ENCODE results near the gene PCP4. TPM values are rescaled to one million over a fixed set of nuclear protein-coding genes. Genes with fewer than 3 reads are reported as not detected.

Gene PCP4
- total RNA-seq, 1 donor from 2014 or later: 1.0 TPM

- H3K4me3 ChIP-seq: no peak overlapping the region
- TF ChIP-seq, protein P1, sequence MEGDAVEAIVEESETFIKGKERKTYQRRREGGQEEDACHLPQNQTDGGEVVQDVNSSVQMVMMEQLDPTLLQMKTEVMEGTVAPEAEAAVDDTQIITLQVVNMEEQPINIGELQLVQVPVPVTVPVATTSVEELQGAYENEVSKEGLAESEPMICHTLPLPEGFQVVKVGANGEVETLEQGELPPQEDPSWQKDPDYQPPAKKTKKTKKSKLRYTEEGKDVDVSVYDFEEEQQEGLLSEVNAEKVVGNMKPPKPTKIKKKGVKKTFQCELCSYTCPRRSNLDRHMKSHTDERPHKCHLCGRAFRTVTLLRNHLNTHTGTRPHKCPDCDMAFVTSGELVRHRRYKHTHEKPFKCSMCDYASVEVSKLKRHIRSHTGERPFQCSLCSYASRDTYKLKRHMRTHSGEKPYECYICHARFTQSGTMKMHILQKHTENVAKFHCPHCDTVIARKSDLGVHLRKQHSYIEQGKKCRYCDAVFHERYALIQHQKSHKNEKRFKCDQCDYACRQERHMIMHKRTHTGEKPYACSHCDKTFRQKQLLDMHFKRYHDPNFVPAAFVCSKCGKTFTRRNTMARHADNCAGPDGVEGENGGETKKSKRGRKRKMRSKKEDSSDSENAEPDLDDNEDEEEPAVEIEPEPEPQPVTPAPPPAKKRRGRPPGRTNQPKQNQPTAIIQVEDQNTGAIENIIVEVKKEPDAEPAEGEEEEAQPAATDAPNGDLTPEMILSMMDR (IDR thresholded peaks at IDR 0.05): no peak
- H3K9me3 ChIP-seq: no peaks in the 10 kb centered on the region
- no peaks in the 10 kb centered on the region for H3K4me1 ChIP-seq
- no peak for ATAC-seq
- H3K36me3 ChIP-seq: no peaks in the 10 kb centered on the region
- H3K27ac ChIP-seq: no peak overlapping the region
- H3K27me3 ChIP-seq: no peaks in the 10 kb centered on the region
- intact Hi-C loops (cut with DNase I): no loop called here
- DNase-seq: no peak
Measured at GRCh38 chr21:39952265-39952664, 85.0 kb downstream of the PCP4 start.

DNA sequence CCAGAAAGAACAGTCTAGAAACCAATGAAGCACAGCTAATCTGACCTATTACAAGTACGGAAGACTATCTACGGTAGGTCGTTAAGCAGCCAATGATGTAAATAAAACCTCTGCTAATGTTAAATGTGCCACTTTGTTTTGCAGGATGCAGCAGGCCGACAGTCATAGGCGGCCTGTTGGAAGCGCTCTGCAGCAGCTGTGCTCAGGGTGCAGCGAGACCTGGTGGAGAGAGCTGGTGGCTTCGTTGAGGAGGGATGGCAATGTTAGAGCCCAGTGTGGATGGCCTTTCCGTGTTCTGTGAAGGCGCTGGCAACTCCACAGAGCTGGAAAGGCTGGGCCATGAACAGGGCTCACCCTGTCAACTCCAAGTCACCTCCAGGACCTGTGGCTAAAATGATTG lies 87.3 kb downstream of the PCP4 start:
- no peak for ATAC-seq

GRCh38 chr21:39955326-39955725 lies 88.1 kb downstream of the PCP4 start:
- TF ChIP-seq, protein P1 (IDR thresholded peaks at IDR 0.05): no peak

More for the DNA sequence above, 87.3 kb downstream of the PCP4 start:
- Histone ChIP-seq H3K4me3 (no peak overlapping the region), H3K27me3 (no peaks in the 10 kb centered on the region), H3K9me3 (no peaks in the 10 kb centered on the region), H3K4me1 (no peaks in the 10 kb centered on the region), H3K27ac (no peak overlapping the region), H3K36me3 (no peaks in the 10 kb centered on the region)
- TF ChIP-seq, protein P1 (IDR thresholded peaks at IDR 0.05): no peak
- intact Hi-C loops (cut with DNase I): no loop called here
- no peak for DNase-seq

DNA sequence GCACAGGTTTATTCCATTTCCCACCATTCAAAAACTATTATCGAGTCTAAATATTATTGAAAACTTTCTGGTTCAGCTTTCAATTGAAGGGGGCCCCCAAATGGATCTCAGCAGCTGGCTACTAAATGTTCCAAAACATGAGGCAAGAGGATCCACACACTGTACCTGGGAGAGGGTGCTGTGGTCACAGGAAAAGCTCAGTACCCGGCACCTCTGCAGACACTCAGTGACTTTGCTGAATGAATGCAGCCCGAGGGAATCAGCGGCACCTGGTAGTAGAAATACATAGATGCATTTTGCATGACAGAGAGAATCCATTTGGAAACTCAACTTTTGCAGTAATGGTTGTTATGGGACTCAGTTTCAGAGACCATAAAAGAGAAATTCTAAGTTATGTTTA lies 89.3 kb downstream of the PCP4 start:
- Histone ChIP-seq H3K4me1 (no peaks in the 10 kb centered on the region), H3K27me3 (no peaks in the 10 kb centered on the region), H3K36me3 (no peaks in the 10 kb centered on the region), H3K27ac (no peak overlapping the region), H3K9me3 (no peaks in the 10 kb centered on the region), H3K4me3 (no peak overlapping the region)
- DNase-seq (no peak), ATAC-seq (no peak)
- TF ChIP-seq, protein P1 (IDR thresholded peaks at IDR 0.05): no peak
- intact Hi-C loops (cut with DNase I): no loop called here

More at GRCh38 chr21:39955326-39955725, 88.1 kb downstream of the PCP4 start:
- Histone ChIP-seq H3K27ac (no peak overlapping the region), H3K9me3 (no peaks in the 10 kb centered on the region), H3K4me1 (no peaks in the 10 kb centered on the region), H3K27me3 (no peaks in the 10 kb centered on the region), H3K36me3 (no peaks in the 10 kb centered on the region), H3K4me3 (no peak overlapping the region)
- DNase-seq: no peak
- intact Hi-C loops (cut with DNase I): no loop called here
- ATAC-seq: no peak

GRCh38 chr21:39958731-39959130 lies 91.5 kb downstream of the PCP4 start:
- Histone ChIP-seq H3K4me1 (no peaks in the 10 kb centered on the region), H3K27ac (no peak overlapping the region), H3K36me3 (no peaks in the 10 kb centered on the region), H3K27me3 (no peaks in the 10 kb centered on the region), H3K9me3 (no peaks in the 10 kb centered on the region), H3K4me3 (no peak overlapping the region)
- ATAC-seq: no peak
- TF ChIP-seq, protein P1 (IDR thresholded peaks at IDR 0.05): no peak
- no peak for DNase-seq
- intact Hi-C loops (cut with DNase I): no loop called here

DNA sequence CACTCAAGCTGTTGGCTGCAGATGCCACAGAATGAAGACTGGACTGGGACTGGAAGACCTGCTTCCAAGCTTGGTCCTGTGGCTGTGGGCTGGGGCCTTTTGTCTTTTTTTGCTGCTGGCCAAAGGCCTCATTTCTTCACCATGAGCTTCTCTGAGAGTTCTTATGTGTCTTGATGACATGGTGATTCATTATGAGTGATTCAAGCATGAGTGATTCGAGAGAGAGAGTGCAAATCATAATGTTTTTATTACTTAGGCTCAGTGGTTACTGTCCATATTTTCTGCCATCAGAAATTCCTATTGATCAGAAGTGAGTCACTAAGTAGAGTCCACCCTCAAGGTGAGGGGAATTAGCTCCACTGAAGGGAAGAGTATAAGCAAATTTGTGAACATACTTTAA lies 94.0 kb downstream of the PCP4 start:
- Histone ChIP-seq H3K4me3 (no peak overlapping the region), H3K9me3 (no peaks in the 10 kb centered on the region), H3K36me3 (no peaks in the 10 kb centered on the region), H3K4me1 (no peaks in the 10 kb centered on the region), H3K27ac (no peak overlapping the region), H3K27me3 (no peaks in the 10 kb centered on the region)
- TF ChIP-seq, protein P1 (IDR thresholded peaks at IDR 0.05): no peak
- DNase-seq: no peak
- intact Hi-C loops (cut with DNase I): no loop called here
- ATAC-seq: no peak

All from upper lobe of right lung (tissue), 1 donor.